ENCODE results near the gene FAM209A.

The FAM209A gene

DNA sequence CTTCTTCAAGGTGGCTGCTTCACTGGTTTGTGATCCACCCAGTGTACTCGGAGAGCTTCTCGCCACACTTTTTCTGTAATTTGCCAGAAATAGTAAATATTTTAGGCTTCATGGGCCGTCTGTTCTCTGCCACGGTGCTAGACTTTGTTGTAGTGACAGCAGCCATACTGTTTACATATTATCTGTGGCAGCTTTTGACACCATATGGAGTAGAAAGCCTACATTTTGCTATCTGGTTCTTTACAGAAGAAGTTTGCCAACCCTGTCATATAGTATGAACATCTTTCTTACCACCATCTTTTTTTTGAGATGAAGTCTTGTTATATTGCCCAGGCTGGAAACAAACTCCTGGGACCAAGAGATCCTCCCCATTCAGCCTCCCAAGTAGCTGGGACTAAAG is 41.0 kb downstream of the FAM209A start:
- no peak for FAIRE-seq

GRCh38 chr20:56566621-56567020 is 42.1 kb downstream of the FAM209A start:
- DNase-seq (ENCODE audit: insufficient read length, low spot score) (no peak), FAIRE-seq (no peak)
- no peak for TF ChIP-seq POLR2A (IDR thresholded peaks at IDR 0.05; ENCODE audit: low read depth, low read length)

More for the DNA sequence above, 41.0 kb downstream of the FAM209A start:
- no peak for TF ChIP-seq POLR2A (IDR thresholded peaks at IDR 0.05; ENCODE audit: low read depth, low read length)
- no peak for DNase-seq (ENCODE audit: insufficient read length, low spot score)

GRCh38 chr20:56570832-56571231 is 46.3 kb downstream of the FAM209A start:
- no peak for TF ChIP-seq POLR2A (IDR thresholded peaks at IDR 0.05; ENCODE audit: low read depth, low read length)
- no peak for FAIRE-seq
- DNase-seq (ENCODE audit: insufficient read length, low spot score) = no peak

DNA sequence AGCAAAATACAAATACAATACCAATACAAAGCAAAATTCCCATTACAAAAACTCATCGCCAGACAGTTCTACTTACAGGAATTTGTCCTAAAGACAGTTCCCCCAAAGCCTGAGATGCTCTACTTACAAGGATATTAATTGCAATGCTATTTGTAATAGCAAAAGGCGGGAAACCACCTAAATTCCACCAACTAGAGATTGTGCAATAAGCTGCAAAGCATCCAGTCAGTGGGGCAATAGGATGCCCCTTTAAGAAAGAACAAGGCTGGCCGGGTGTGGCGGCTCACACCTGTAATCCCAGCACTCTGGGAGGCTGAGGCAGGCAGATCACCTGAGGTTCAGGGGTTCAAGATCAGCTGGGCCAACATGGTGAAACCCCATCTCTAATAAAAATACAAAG is 47.6 kb downstream of the FAM209A start:
- no peak for TF ChIP-seq POLR2A (IDR thresholded peaks at IDR 0.05; ENCODE audit: low read depth, low read length)
- FAIRE-seq = no peak

GRCh38 chr20:56573986-56574385 is 49.4 kb downstream of the FAM209A start:
- FAIRE-seq = no peak
- DNase-seq (ENCODE audit: insufficient read length, low spot score) = no peak
- TF ChIP-seq POLR2A (IDR thresholded peaks at IDR 0.05; ENCODE audit: low read depth, low read length) = no peak

More for the DNA sequence above, 47.6 kb downstream of the FAM209A start:
- no peak for DNase-seq (ENCODE audit: insufficient read length, low spot score)

- TF ChIP-seq POLR2A (IDR thresholded peaks at IDR 0.05; ENCODE audit: low read depth, low read length) = no peak
- no peak for DNase-seq (ENCODE audit: insufficient read length, low spot score)
- FAIRE-seq = no peak
Observed at GRCh38 chr20:56574531-56575142, 50.1 kb downstream of the FAM209A start.

DNA sequence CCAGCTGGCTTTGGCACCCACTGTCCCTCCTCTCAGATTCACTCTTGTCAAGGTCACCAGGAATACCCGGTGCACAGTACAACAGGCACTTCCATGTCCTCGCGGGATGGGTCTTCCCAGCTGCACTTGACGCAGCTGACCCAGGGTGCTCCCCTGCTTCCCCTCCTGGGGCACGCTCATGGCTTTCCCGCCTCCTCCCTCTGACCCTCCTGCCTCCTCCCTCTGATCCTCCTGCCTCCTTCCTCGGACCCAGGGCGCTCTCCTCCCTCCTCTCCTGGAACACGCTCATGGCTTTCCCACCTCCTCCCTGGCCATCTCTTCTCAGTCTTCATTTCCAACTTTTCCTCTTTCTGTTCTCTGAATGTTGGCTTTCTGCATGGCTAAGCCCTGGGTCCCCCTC is 50.6 kb downstream of the FAM209A start:
- no peak for TF ChIP-seq POLR2A (IDR thresholded peaks at IDR 0.05; ENCODE audit: low read depth, low read length)
- FAIRE-seq = no peak
- no peak for DNase-seq (ENCODE audit: insufficient read length, low spot score)
